Measurements from ENCODE around the gene NOP16.

The NOP16 gene

GRCh38 chr5:176407456-176408251, 19.3 kb upstream of the NOP16 start:
- no peak for TF ChIP-seq ARNT (IDR thresholded peaks at IDR 0.05)
- POLR2A ChIA-PET, result interaction anchor here (0.7 kb wide), 1 partner anchor 40 kb away, joined by 3 read pairs; the partner anchor contains the start of gene FAF2
- DNase-seq (ENCODE audit: extremely low spot score), result no peak
- CTCF ChIA-PET, result no interaction called here

GRCh38 chr5:176406436-176407052, 18.1 kb upstream of the NOP16 start:
- CTCF ChIA-PET, result no interaction called here
- TF ChIP-seq ARNT (IDR thresholded peaks at IDR 0.05) (no peak), L3MBTL2 (conservative IDR thresholded peaks at IDR 0.05) (no peak), SP1 (IDR thresholded peaks at IDR 0.05) (no peak), BHLHE40 (IDR thresholded peaks at IDR 0.05; ENCODE audit: borderline replicate concordance) (no peak), ZNF384 (IDR thresholded peaks at IDR 0.05) (no peak), NFRKB (IDR thresholded peaks at IDR 0.05) (no peak), ELF4 (IDR thresholded peaks at IDR 0.05) (no peak), PKNOX1 (IDR thresholded peaks at IDR 0.05) (no peak), FOXA1 (IDR thresholded peaks at IDR 0.05) (no peak), HDGF (IDR thresholded peaks at IDR 0.05; ENCODE audit: borderline replicate concordance) (no peak), SUZ12 (IDR thresholded peaks at IDR 0.05) (no peak), TARDBP (IDR thresholded peaks at IDR 0.05) (no peak), LEF1 (IDR thresholded peaks at IDR 0.05; ENCODE audit: borderline replicate concordance) (no peak), FOXK2 (IDR thresholded peaks at IDR 0.05) (no peak), CTBP1 (IDR thresholded peaks at IDR 0.05; ENCODE audit: borderline replicate concordance) (no peak), FOXM1 (IDR thresholded peaks at IDR 0.05; ENCODE audit: borderline replicate concordance) (no peak)
- POLR2A ChIA-PET, result interaction anchor here (1.0 kb wide), 1 partner anchor 18 kb away, joined by 3 read pairs; the partner anchor contains the start of genes HIGD2A and NOP16
- no peak for DNase-seq (ENCODE audit: extremely low spot score)

GRCh38 chr5:176405656-176406435, 17.4 kb upstream of the NOP16 start:
- no peak for DNase-seq (ENCODE audit: extremely low spot score)
- ChIA-PET CTCF (interaction anchor here (1.3 kb wide), 1 partner anchor 42 kb away, joined by 3 read pairs; no protein-coding TSS in a partner anchor), POLR2A (no interaction called here)
- TF ChIP-seq CTBP1 (IDR thresholded peaks at IDR 0.05; ENCODE audit: borderline replicate concordance) (no peak), ELF4 (IDR thresholded peaks at IDR 0.05) (no peak), NFRKB (IDR thresholded peaks at IDR 0.05) (no peak), TARDBP (IDR thresholded peaks at IDR 0.05) (no peak), FOXM1 (IDR thresholded peaks at IDR 0.05; ENCODE audit: borderline replicate concordance) (no peak), FOXK2 (IDR thresholded peaks at IDR 0.05) (no peak), LEF1 (IDR thresholded peaks at IDR 0.05; ENCODE audit: borderline replicate concordance) (no peak), BHLHE40 (IDR thresholded peaks at IDR 0.05; ENCODE audit: borderline replicate concordance) (no peak), FOXA1 (IDR thresholded peaks at IDR 0.05) (no peak), PKNOX1 (IDR thresholded peaks at IDR 0.05) (no peak), SUZ12 (IDR thresholded peaks at IDR 0.05) (no peak), HDGF (IDR thresholded peaks at IDR 0.05; ENCODE audit: borderline replicate concordance) (no peak), SP1 (IDR thresholded peaks at IDR 0.05) (no peak), ZNF384 (IDR thresholded peaks at IDR 0.05) (no peak), L3MBTL2 (conservative IDR thresholded peaks at IDR 0.05) (no peak)

GRCh38 chr5:176401281-176402205, 13.1 kb upstream of the NOP16 start:
- ChIA-PET POLR2A (interaction anchor here (1.0 kb wide), 1 partner anchor 61 kb away, joined by 3 read pairs; no protein-coding TSS in a partner anchor), CTCF (no interaction called here)
- TF ChIP-seq PKNOX1 (IDR thresholded peaks at IDR 0.05) (no peak), BHLHE40 (IDR thresholded peaks at IDR 0.05; ENCODE audit: borderline replicate concordance) (no peak), FOXA1 (IDR thresholded peaks at IDR 0.05) (no peak), HDGF (IDR thresholded peaks at IDR 0.05; ENCODE audit: borderline replicate concordance) (no peak), ZNF384 (IDR thresholded peaks at IDR 0.05) (no peak), FOXK2 (IDR thresholded peaks at IDR 0.05) (no peak), L3MBTL2 (conservative IDR thresholded peaks at IDR 0.05) (no peak), SUZ12 (IDR thresholded peaks at IDR 0.05) (no peak), NFRKB (IDR thresholded peaks at IDR 0.05) (no peak), CTBP1 (IDR thresholded peaks at IDR 0.05; ENCODE audit: borderline replicate concordance) (no peak), TARDBP (IDR thresholded peaks at IDR 0.05) (no peak), FOXM1 (IDR thresholded peaks at IDR 0.05; ENCODE audit: borderline replicate concordance) (no peak), ELF4 (IDR thresholded peaks at IDR 0.05) (no peak), LEF1 (IDR thresholded peaks at IDR 0.05; ENCODE audit: borderline replicate concordance) (no peak), ARNT (IDR thresholded peaks at IDR 0.05) (no peak), SP1 (IDR thresholded peaks at IDR 0.05) (no peak)
- no peak for DNase-seq (ENCODE audit: extremely low spot score)

Measured in HEK293T (cell line).